Mesendoderm (in vitro differentiated cells): ENCODE data around the gene RBMY1J.
"Not testable (repeated sequence)": the region's sequence is repeated elsewhere in the genome, so short reads cannot be mapped to it uniquely, and the experiment has no call there.

Experiments
- DNase-seq: peaks from one replicate; pipeline ENCODE4 v3.0.0; 2013
- H2AK5ac ChIP-seq: 2 replicates; pipeline ENCODE4 v1.6.1; 2013; ENCODE audit warnings: low read length, inconsistent platforms
- H2BK120ac ChIP-seq: 2 replicates; pipeline ENCODE4 v1.6.1; 2013; ENCODE audit warnings: low read depth, mild to moderate bottlenecking, low read length, moderate library complexity, mixed read lengths
- H2BK15ac ChIP-seq: replicated peaks from 2 replicates; pipeline ENCODE4 v1.6.1; 2013; ENCODE audit warnings: low read depth, mild to moderate bottlenecking, moderate library complexity
- H2BK5ac ChIP-seq: 2 replicates; pipeline ENCODE4 v1.6.1; 2013; ENCODE audit warnings: low read length, inconsistent platforms
- H3K18ac ChIP-seq: 2 replicates; pipeline ENCODE4 v1.6.1; 2013; ENCODE audit warnings: mild to moderate bottlenecking, low read length, mixed read lengths
- H3K23ac ChIP-seq: one replicate; pipeline ENCODE4 v1.6.1; 2013; ENCODE audit warnings: low read length
- H3K27ac ChIP-seq: 2 replicates; pipeline ENCODE4 v1.5.1; 2013; ENCODE audit warnings: low read depth, mild to moderate bottlenecking, inconsistent platforms, low read length, moderate library complexity
- H3K27me3 ChIP-seq: 2 replicates; pipeline ENCODE4 v1.6.1; 2013; ENCODE audit warnings: low read length, control low read depth, mild to moderate bottlenecking, inconsistent platforms; ENCODE audit not compliant: insufficient read depth, poor library complexity
- H3K36me3 ChIP-seq: 2 replicates; pipeline ENCODE4 v1.6.1; 2013; ENCODE audit warnings: low read length, inconsistent platforms; ENCODE audit not compliant: control insufficient read depth, insufficient read depth
- H3K4ac ChIP-seq: one replicate; pipeline ENCODE4 v1.6.1; 2013; ENCODE audit warnings: low read depth, mild to moderate bottlenecking, low read length, moderate library complexity
- H3K4me1 ChIP-seq: 2 replicates; pipeline ENCODE4 v1.6.1; 2013; ENCODE audit warnings: low read depth, low read length, inconsistent platforms; ENCODE audit not compliant: control insufficient read depth
- H3K4me2 ChIP-seq: 2 replicates; pipeline ENCODE4 v1.6.1; 2013; ENCODE audit warnings: low read length
- H3K4me3 ChIP-seq: 2 replicates; pipeline ENCODE4 v1.5.1; 2013; ENCODE audit warnings: mild to moderate bottlenecking, low read length
- H3K56ac ChIP-seq: one replicate; pipeline ENCODE4 v1.6.1; 2013; ENCODE audit warnings: low read length
- H3K79me1 ChIP-seq: 2 replicates; pipeline ENCODE4 v1.6.1; 2013; ENCODE audit warnings: low read length, inconsistent platforms
- H3K79me2 ChIP-seq: 2 replicates; pipeline ENCODE4 v1.6.1; 2013; ENCODE audit warnings: mild to moderate bottlenecking, low read length; ENCODE audit not compliant: control insufficient read depth, insufficient read depth
- H3K9ac ChIP-seq: 2 replicates; pipeline ENCODE4 v1.6.1; 2013; ENCODE audit warnings: low read length, inconsistent platforms
- H4K5ac ChIP-seq: one replicate; pipeline ENCODE4 v1.6.1; 2013; ENCODE audit warnings: low read length
- H4K8ac ChIP-seq: one replicate; pipeline ENCODE4 v1.6.1; 2013; ENCODE audit warnings: low read depth, mild to moderate bottlenecking, control low read depth, low read length, moderate library complexity
- WGBS: extraction: QIAGEN DNeasy Blood & Tissue Kit; methylation state at CpG from one replicate; pipeline ENCODE4 v1.1.7; 2013; ENCODE audit warnings: low lambda C conversion rate, missing lambda C conversion rate; ENCODE audit not compliant: insufficient coverage; ENCODE audit errors: extremely low coverage; 5-methylcytosine and 5-hydroxymethylcytosine counted together

The RBMY1J gene

DNA sequence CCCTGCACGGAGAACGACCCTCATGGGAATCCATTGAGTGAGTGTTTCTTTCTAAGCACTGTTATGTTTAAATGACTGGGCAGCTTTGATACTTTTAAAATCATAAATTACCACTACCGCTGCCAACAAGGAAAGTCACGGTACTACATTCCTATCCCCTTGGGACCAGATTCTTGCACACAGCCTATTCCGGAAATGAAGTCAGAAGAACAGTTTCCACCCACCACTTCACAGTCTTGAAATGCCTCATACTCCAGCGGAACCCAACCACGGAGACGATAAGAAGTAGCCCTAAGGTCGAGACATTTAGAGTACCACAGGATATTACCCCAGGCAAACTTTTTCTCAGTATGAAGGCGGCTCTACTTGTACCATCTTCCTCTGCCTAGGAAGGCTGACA, 58.8 kb downstream of the RBMY1J start:
- not testable (repeated sequence) for H3K27ac ChIP-seq, H3K23ac ChIP-seq, H2BK5ac ChIP-seq, H3K56ac ChIP-seq, H3K79me1 ChIP-seq, H2BK120ac ChIP-seq, H3K4me1 ChIP-seq, H3K9ac ChIP-seq, H3K18ac ChIP-seq, H3K79me2 ChIP-seq, H3K4me2 ChIP-seq, H3K4me3 ChIP-seq, H3K4ac ChIP-seq, H3K27me3 ChIP-seq, DNase-seq, H4K5ac ChIP-seq, H4K8ac ChIP-seq, H2AK5ac ChIP-seq, H2BK15ac ChIP-seq, H3K36me3 ChIP-seq
- WGBS = no CpG with 5 or more reads among the region's 10 CpGs
